ENCODE results near the gene HYAL2. TPM values are rescaled to one million over a fixed set of nuclear protein-coding genes. Genes with fewer than 3 reads are reported as not detected.

Gene HYAL2
- polyA plus RNA-seq, 1 experiment = 46.6 TPM

DNA sequence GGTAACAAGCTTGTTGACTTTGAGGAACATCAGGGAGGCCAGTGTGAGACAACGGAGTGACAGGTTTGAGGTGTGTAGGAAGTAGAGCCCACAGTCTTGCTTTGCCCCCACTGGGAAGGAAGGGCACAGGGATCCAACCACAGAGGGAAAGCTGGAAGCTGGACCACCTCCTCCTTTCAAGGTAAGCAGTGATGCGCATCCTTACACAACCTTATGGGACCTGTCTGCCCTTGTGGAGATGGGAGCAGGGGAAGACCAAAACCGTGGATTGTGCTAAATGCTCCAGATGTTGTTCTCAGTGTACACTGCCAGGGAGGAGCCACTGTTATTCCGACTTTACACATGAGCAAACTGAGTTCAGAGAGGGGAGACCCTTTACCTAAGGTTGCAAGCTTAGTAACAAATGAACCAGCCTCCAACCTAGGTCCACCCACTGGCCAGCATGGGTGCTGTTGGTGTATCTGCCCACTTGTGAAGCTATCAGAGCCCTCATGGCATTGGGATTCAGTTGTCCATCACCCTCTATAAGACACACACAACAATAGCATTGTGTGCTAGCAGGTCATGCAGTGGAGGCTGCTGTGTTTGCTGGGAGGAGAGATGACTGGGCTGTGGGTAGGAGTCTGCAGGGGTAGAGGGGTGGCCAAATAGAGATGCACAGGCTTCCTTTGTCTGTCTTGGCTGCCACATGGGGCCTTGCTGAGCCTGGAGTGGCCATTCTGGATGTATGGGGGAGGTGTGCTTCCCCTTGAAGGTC, 44.2 kb downstream of the HYAL2 start:
- CTCF ChIA-PET = interaction anchor here (0.6 to 2.2 kb wide), 3 partner anchors 18 to 86 kb away, joined by 3 to 9 read pairs (median 3); no protein-coding TSS in a partner anchor
- POLR2A ChIA-PET = no interaction called here
- DNase-seq (ENCODE audit: low read depth, low spot score) = no peak
- H3K9me3 ChIP-seq (ENCODE audit: control insufficient read depth, insufficient read depth, low read length) = no peaks in the 10 kb centered on the region; the same call in 1 of the 2 replicates
- TF ChIP-seq, protein P1, sequence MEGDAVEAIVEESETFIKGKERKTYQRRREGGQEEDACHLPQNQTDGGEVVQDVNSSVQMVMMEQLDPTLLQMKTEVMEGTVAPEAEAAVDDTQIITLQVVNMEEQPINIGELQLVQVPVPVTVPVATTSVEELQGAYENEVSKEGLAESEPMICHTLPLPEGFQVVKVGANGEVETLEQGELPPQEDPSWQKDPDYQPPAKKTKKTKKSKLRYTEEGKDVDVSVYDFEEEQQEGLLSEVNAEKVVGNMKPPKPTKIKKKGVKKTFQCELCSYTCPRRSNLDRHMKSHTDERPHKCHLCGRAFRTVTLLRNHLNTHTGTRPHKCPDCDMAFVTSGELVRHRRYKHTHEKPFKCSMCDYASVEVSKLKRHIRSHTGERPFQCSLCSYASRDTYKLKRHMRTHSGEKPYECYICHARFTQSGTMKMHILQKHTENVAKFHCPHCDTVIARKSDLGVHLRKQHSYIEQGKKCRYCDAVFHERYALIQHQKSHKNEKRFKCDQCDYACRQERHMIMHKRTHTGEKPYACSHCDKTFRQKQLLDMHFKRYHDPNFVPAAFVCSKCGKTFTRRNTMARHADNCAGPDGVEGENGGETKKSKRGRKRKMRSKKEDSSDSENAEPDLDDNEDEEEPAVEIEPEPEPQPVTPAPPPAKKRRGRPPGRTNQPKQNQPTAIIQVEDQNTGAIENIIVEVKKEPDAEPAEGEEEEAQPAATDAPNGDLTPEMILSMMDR (IDR thresholded peaks at IDR 0.05; ENCODE audit: low read depth, low read length) = no peak
- peaks cover 19% of the 10 kb centered on the region for H3K27me3 ChIP-seq (ENCODE audit: control insufficient read depth, insufficient read depth, low read length)
- H3K27ac ChIP-seq (ENCODE audit: low read depth, low read length) = no peak overlapping the region
- H3K4me3 ChIP-seq (ENCODE audit: low read depth, low read length) = no peak overlapping the region

DNA sequence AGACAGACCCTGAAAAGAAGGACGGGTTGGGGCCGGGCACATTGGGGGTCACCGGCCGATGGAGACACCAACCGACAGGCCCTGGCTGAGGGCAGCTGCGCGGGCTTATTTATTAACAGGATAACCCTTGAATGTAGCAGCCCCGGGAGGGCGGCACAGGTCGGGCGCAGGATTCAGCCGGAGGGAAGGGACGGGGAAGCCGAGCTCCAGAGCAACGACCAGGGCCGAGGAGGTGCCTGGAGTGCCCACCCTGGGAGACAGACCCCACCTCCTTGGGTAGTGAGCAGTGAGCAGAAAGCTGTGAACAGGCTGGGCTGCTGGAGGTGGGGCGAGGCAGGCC, 45.8 kb downstream of the HYAL2 start:
- CTCF ChIA-PET = no interaction called here
- DNase-seq (ENCODE audit: low read depth, low spot score) = no peak
- POLR2A ChIA-PET = no interaction called here

DNA sequence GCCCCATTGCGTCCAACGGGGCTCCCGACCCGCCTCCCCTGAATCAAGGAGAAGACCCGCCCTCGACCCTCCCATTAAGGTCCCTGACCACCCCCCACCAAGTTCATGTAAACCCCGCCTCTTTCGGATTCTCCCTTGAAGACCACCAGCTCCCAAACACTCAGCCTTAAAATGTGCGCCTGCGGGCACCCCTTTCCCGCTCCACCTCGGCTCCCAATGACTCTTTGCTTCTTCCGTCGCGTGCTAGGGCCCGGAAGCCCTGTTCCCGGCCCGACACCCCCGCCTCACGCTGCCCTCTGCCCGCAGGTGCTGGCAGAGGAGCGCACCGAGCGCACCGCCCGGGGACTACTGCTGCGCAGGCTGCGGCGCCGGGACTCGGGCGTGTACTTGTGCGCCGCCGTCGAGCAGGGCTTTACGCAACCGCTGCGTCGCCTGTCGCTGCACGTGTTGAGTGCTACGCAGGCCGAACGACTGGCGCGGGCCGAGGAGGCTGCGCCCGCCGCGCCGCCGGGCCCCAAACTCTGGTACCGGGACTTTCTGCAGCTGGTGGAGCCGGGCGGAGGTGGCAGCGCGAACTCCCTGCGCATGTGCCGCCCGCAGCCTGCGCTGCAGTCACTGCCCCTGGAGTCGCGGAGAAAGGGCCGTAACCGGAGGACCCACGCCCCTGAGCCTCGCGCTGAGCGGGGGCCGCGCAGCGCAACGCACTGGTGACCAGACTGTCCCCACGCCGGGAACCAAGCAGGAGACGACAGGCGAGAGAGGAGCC, 46.4 kb downstream of the HYAL2 start:
- Histone ChIP-seq H3K27ac (ENCODE audit: low read depth, low read length) (no peak overlapping the region), H3K27me3 (ENCODE audit: control insufficient read depth, insufficient read depth, low read length) (peaks cover 19% of the 10 kb centered on the region), H3K9me3 (ENCODE audit: control insufficient read depth, insufficient read depth, low read length) (no peaks in the 10 kb centered on the region; the same call in 1 of the 2 replicates), H3K4me3 (ENCODE audit: low read depth, low read length) (no peak overlapping the region)
- TF ChIP-seq, protein P1 (IDR thresholded peaks at IDR 0.05; ENCODE audit: low read depth, low read length) = no peak
- CTCF ChIA-PET = no interaction called here
- DNase-seq (ENCODE audit: low read depth, low spot score) = no peak
- POLR2A ChIA-PET = no interaction called here

More for the DNA sequence above, 45.8 kb downstream of the HYAL2 start:
- TF ChIP-seq, protein P1 (IDR thresholded peaks at IDR 0.05; ENCODE audit: low read depth, low read length) = no peak
- Histone ChIP-seq H3K9me3 (ENCODE audit: control insufficient read depth, insufficient read depth, low read length) (no peaks in the 10 kb centered on the region; the same call in 1 of the 2 replicates), H3K27ac (ENCODE audit: low read depth, low read length) (no peak overlapping the region), H3K4me3 (ENCODE audit: low read depth, low read length) (no peak overlapping the region), H3K27me3 (ENCODE audit: control insufficient read depth, insufficient read depth, low read length) (peaks cover 19% of the 10 kb centered on the region)

DNA sequence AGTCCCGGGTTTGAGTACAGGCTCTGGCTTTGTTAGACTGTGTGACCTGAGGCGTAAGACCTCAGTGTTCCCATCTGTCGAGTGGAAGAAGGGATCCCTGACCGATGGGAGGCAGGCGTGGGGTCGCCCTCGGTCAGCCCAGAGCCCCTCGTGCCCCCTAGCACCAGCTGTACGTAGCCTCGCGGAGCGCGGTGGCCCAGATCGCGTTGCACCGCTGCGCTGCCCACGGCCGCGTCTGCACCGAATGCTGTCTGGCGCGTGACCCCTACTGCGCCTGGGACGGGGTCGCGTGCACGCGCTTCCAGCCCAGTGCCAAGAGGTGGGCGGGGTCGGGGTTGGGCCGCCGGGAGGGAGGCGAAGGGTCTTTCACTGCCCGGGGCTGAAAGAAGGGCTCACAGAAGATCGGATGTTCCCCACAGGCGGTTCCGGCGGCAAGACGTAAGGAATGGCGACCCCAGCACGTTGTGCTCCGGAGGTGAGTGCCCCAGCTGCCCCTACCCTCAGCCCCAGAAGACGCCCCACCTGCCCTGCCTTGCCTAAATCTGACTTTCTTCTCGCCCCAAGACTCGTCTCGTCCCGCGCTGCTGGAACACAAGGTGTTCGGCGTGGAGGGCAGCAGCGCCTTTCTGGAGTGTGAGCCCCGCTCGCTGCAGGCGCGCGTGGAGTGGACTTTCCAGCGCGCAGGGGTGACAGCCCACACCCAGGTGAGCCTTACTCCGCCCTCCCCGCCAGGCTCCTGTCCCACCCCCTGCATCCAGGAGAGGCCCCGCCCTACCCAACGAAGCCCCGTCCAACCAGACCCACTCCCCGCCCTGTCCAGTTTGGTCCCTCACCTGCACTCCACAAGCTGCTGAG, 47.2 kb downstream of the HYAL2 start:
- ChIA-PET CTCF (interaction anchor here (0.6 to 1.4 kb wide), 12 partner anchors 13 to 222 kb away, joined by 3 to 7 read pairs (median 4); no protein-coding TSS in a partner anchor), POLR2A (no interaction called here)
- peaks cover 19% of the 10 kb centered on the region for H3K27me3 ChIP-seq (ENCODE audit: control insufficient read depth, insufficient read depth, low read length)
- TF ChIP-seq, protein P1 (IDR thresholded peaks at IDR 0.05; ENCODE audit: low read depth, low read length) = no peak
- no peak for DNase-seq (ENCODE audit: low read depth, low spot score)
- H3K9me3 ChIP-seq (ENCODE audit: control insufficient read depth, insufficient read depth, low read length) = no peaks in the 10 kb centered on the region; the same call in 1 of the 2 replicates
- H3K27ac ChIP-seq (ENCODE audit: low read depth, low read length) = no peak overlapping the region
- no peak overlapping the region for H3K4me3 ChIP-seq (ENCODE audit: low read depth, low read length)
